Measurements from ENCODE around the gene SYT5.
"Not testable (repeated sequence)": the region's sequence is repeated elsewhere in the genome, so short reads cannot be mapped to it uniquely, and the experiment has no call there.

The SYT5 gene

GRCh38 chr19:55208880-55209692, 29.0 kb upstream of the SYT5 start, which contains the start of gene PTPRH:
PTPRH (minus strand) TSS chr19:55209501; CDS start chr19:55209433, 68 bp downstream.
- DNase-seq (ENCODE audit: low spot score), result no peak

GRCh38 chr19:55206664-55207500, 26.8 kb upstream of the SYT5 start:
- DNase-seq (ENCODE audit: low spot score), result peak; percentile 42

- not testable (repeated sequence) for DNase-seq (ENCODE audit: low spot score)
Observed at GRCh38 chr19:55202199-55202598, 22.1 kb upstream of the SYT5 start.

GRCh38 chr19:55199620-55200204, 19.6 kb upstream of the SYT5 start:
- DNase-seq (ENCODE audit: low spot score), result no peak

- DNase-seq (ENCODE audit: low spot score), result no peak
Observed at GRCh38 chr19:55198651-55199050, 18.6 kb upstream of the SYT5 start.

GRCh38 chr19:55197528-55197927, 17.4 kb upstream of the SYT5 start:
- peak; percentile 14 for DNase-seq (ENCODE audit: low spot score)

- no peak for DNase-seq (ENCODE audit: low spot score)
Observed at GRCh38 chr19:55196803-55197202, 16.7 kb upstream of the SYT5 start.

GRCh38 chr19:55193481-55193880, 13.4 kb upstream of the SYT5 start:
- DNase-seq (ENCODE audit: low spot score), result no peak

GRCh38 chr19:55189403-55189835, 9.3 kb upstream of the SYT5 start:
- DNase-seq (ENCODE audit: low spot score), result no peak

GRCh38 chr19:55188625-55189024, 8.5 kb upstream of the SYT5 start:
- no peak for DNase-seq (ENCODE audit: low spot score)

- DNase-seq (ENCODE audit: low spot score), result no peak
Observed at GRCh38 chr19:55186080-55186479, 6.0 kb upstream of the SYT5 start.

- no peak for DNase-seq (ENCODE audit: low spot score)
Observed at GRCh38 chr19:55181740-55182139, 1.7 kb upstream of the SYT5 start.

- peak; percentile 82 for DNase-seq (ENCODE audit: low spot score)
Observed at GRCh38 chr19:55178781-55179599, 1.1 kb downstream of the SYT5 start.

GRCh38 chr19:55176076-55176475, 4.0 kb downstream of the SYT5 start:
- DNase-seq (ENCODE audit: low spot score), result peak; percentile 16

GRCh38 chr19:55175117-55175867, 4.8 kb downstream of the SYT5 start:
- DNase-seq (ENCODE audit: low spot score), result no peak

- no peak for DNase-seq (ENCODE audit: low spot score)
Observed at GRCh38 chr19:55174425-55175116, 5.5 kb downstream of the SYT5 start.

GRCh38 chr19:55173714-55174409, 6.2 kb downstream of the SYT5 start:
- DNase-seq (ENCODE audit: low spot score), result peak; percentile 40

- no peak for DNase-seq (ENCODE audit: low spot score)
Observed at GRCh38 chr19:55173186-55173713, 6.8 kb downstream of the SYT5 start.

GRCh38 chr19:55172741-55173140, 7.3 kb downstream of the SYT5 start:
- DNase-seq (ENCODE audit: low spot score), result no peak
